ENCODE results near the gene ZNF45.

DNA sequence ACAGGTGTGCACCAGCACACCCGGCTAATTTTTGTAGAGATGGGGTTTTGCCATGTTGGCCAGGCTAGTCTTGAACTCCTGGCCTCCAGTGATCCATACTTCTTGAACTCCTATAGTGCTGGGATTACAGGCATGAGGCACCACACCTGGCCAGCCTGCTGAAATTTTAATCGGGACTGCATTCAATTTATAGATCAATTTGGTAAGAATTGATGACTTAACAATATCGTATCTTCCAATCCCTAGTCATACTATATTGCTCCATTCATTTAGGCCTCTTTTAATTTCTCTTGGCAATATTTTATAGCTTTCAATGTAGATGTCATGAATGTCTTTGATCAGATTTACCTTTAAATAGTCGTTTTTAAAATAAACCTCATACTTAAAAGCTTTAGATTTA, 5.6 kb upstream of the ZNF45 start:
- TF ChIP-seq, protein P1, sequence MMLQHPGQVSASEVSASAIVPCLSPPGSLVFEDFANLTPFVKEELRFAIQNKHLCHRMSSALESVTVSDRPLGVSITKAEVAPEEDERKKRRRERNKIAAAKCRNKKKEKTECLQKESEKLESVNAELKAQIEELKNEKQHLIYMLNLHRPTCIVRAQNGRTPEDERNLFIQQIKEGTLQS (CRISPR knock-in tag; conservative IDR thresholded peaks at IDR 0.05), result no peak
- TF ChIP-seq, protein P2, sequence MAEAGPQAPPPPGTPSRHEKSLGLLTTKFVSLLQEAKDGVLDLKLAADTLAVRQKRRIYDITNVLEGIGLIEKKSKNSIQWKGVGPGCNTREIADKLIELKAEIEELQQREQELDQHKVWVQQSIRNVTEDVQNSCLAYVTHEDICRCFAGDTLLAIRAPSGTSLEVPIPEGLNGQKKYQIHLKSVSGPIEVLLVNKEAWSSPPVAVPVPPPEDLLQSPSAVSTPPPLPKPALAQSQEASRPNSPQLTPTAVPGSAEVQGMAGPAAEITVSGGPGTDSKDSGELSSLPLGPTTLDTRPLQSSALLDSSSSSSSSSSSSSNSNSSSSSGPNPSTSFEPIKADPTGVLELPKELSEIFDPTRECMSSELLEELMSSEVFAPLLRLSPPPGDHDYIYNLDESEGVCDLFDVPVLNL (CRISPR knock-in tag; IDR thresholded peaks at IDR 0.05; ENCODE audit: borderline replicate concordance, low read depth), result no peak
- TF ChIP-seq SMAD3 (CRISPR knock-in tag; IDR thresholded peaks at IDR 0.05; ENCODE audit: borderline replicate concordance) (no peak), JAZF1 (CRISPR knock-in tag; IDR thresholded peaks at IDR 0.05) (no peak), NR2C2 (CRISPR knock-in tag; IDR thresholded peaks at IDR 0.05) (no peak)
- TF ChIP-seq, protein P3, sequence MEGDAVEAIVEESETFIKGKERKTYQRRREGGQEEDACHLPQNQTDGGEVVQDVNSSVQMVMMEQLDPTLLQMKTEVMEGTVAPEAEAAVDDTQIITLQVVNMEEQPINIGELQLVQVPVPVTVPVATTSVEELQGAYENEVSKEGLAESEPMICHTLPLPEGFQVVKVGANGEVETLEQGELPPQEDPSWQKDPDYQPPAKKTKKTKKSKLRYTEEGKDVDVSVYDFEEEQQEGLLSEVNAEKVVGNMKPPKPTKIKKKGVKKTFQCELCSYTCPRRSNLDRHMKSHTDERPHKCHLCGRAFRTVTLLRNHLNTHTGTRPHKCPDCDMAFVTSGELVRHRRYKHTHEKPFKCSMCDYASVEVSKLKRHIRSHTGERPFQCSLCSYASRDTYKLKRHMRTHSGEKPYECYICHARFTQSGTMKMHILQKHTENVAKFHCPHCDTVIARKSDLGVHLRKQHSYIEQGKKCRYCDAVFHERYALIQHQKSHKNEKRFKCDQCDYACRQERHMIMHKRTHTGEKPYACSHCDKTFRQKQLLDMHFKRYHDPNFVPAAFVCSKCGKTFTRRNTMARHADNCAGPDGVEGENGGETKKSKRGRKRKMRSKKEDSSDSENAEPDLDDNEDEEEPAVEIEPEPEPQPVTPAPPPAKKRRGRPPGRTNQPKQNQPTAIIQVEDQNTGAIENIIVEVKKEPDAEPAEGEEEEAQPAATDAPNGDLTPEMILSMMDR (IDR thresholded peaks at IDR 0.05), result no peak
- TF ChIP-seq, protein P4, sequence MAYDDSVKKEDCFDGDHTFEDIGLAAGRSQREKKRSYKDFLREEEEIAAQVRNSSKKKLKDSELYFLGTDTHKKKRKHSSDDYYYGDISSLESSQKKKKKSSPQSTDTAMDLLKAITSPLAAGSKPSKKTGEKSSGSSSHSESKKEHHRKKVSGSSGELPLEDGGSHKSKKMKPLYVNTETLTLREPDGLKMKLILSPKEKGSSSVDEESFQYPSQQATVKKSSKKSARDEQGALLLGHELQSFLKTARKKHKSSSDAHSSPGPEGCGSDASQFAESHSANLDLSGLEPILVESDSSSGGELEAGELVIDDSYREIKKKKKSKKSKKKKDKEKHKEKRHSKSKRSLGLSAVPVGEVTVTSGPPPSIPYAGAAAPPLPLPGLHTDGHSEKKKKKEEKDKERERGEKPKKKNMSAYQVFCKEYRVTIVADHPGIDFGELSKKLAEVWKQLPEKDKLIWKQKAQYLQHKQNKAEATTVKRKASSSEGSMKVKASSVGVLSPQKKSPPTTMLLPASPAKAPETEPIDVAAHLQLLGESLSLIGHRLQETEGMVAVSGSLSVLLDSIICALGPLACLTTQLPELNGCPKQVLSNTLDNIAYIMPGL (CRISPR knock-in tag; IDR thresholded peaks at IDR 0.05), result no peak

Data from WTC11 (cell line).